Measurements from ENCODE around the gene ARPP21. TPM values are rescaled to one million over a fixed set of nuclear protein-coding genes. Genes with fewer than 3 reads are reported as not detected.

ARPP21 gene
- total RNA-seq, 4 donors from 2014 or later = 58.7 to 93.8 (median 67.5) TPM

- ATAC-seq (no peak), DNase-seq (no peak)
- no peak overlapping the region for H3K27ac ChIP-seq
- peaks cover 0 to 54% of the 10 kb centered on the region in 2 donors for H3K36me3 ChIP-seq
- in situ Hi-C loops (cut with MboI; ENCODE audit: low sequenced_read_pairs in 4 of 4) (no loop called here), intact Hi-C loops (cut with DNase I; ENCODE audit: low total_unique reads) (no loop called here)
- TF ChIP-seq POLR2A (IDR thresholded peaks at IDR 0.05) (no peak), CTCF (IDR thresholded peaks at IDR 0.05 in 4 of 5, conservative IDR thresholded peaks at IDR 0.05 in 1 of 5) (no peak)
- H3K9me3 ChIP-seq = no peaks in the 10 kb centered on the region
- no peaks in the 10 kb centered on the region for H3K27me3 ChIP-seq
- no peak overlapping the region for H3K4me3 ChIP-seq
- H3K4me1 ChIP-seq = no peaks in the 10 kb centered on the region
Measured at GRCh38 chr3:35745351-35745750, 106.0 kb downstream of the ARPP21 start.

GRCh38 chr3:35745802-35746484, 106.6 kb downstream of the ARPP21 start:
- Histone ChIP-seq H3K27ac (no peak overlapping the region), H3K27me3 (no peaks in the 10 kb centered on the region), H3K4me3 (no peak overlapping the region), H3K9me3 (no peaks in the 10 kb centered on the region), H3K4me1 (no peaks in the 10 kb centered on the region), H3K36me3 (peaks cover 0 to 48% of the 10 kb centered on the region in 2 donors)
- intact Hi-C loops (cut with DNase I; ENCODE audit: low total_unique reads) (no loop called here), in situ Hi-C loops (cut with MboI; ENCODE audit: low sequenced_read_pairs in 4 of 4) (no loop called here)
- ATAC-seq (no peak), DNase-seq (no peak)
- TF ChIP-seq POLR2A (IDR thresholded peaks at IDR 0.05) (no peak), CTCF (IDR thresholded peaks at IDR 0.05 in 4 of 5, conservative IDR thresholded peaks at IDR 0.05 in 1 of 5) (no peak)

- no peaks in the 10 kb centered on the region for H3K9me3 ChIP-seq
- H3K36me3 ChIP-seq = peaks cover 0 to 42% of the 10 kb centered on the region in 2 donors
- no peak overlapping the region for H3K4me3 ChIP-seq
- DNase-seq = no peak
- intact Hi-C loops (cut with DNase I; ENCODE audit: low total_unique reads) (no loop called here), in situ Hi-C loops (cut with MboI; ENCODE audit: low sequenced_read_pairs in 4 of 4) (no loop called here)
- no peak for ATAC-seq
- no peaks in the 10 kb centered on the region for H3K4me1 ChIP-seq
- H3K27me3 ChIP-seq = no peaks in the 10 kb centered on the region
- H3K27ac ChIP-seq = no peak overlapping the region
- TF ChIP-seq CTCF (IDR thresholded peaks at IDR 0.05 in 4 of 5, conservative IDR thresholded peaks at IDR 0.05 in 1 of 5) = no peak
- no peak for TF ChIP-seq POLR2A (IDR thresholded peaks at IDR 0.05)
Measured at GRCh38 chr3:35746492-35746891, 107.2 kb downstream of the ARPP21 start.

- in situ Hi-C loops (cut with MboI; ENCODE audit: low sequenced_read_pairs in 4 of 4) (no loop called here), intact Hi-C loops (cut with DNase I; ENCODE audit: low total_unique reads) (no loop called here)
- Histone ChIP-seq H3K9me3 (no peaks in the 10 kb centered on the region), H3K27me3 (no peaks in the 10 kb centered on the region), H3K27ac (no peak overlapping the region), H3K36me3 (peaks cover 0 to 28% of the 10 kb centered on the region in 2 donors), H3K4me1 (no peaks in the 10 kb centered on the region), H3K4me3 (no peak overlapping the region)
- no peak for ATAC-seq
- TF ChIP-seq POLR2A (IDR thresholded peaks at IDR 0.05) (no peak), CTCF (IDR thresholded peaks at IDR 0.05 in 4 of 5, conservative IDR thresholded peaks at IDR 0.05 in 1 of 5) (no peak)
- DNase-seq = no peak
Measured at GRCh38 chr3:35748144-35748543, 108.8 kb downstream of the ARPP21 start.

- ATAC-seq (no peak), DNase-seq (no peak)
- no peaks in the 10 kb centered on the region for H3K9me3 ChIP-seq
- H3K4me1 ChIP-seq = no peaks in the 10 kb centered on the region
- no peaks in the 10 kb centered on the region for H3K27me3 ChIP-seq
- TF ChIP-seq POLR2A (IDR thresholded peaks at IDR 0.05) = no peak
- TF ChIP-seq CTCF (IDR thresholded peaks at IDR 0.05 in 4 of 5, conservative IDR thresholded peaks at IDR 0.05 in 1 of 5) = no peak
- peaks cover 0 to 1% of the 10 kb centered on the region in 2 donors for H3K36me3 ChIP-seq
- no peak overlapping the region for H3K27ac ChIP-seq
- in situ Hi-C loops (cut with MboI; ENCODE audit: low sequenced_read_pairs in 4 of 4) (no loop called here), intact Hi-C loops (cut with DNase I; ENCODE audit: low total_unique reads) (no loop called here)
- H3K4me3 ChIP-seq = no peak overlapping the region
Measured at GRCh38 chr3:35751207-35751606, 111.9 kb downstream of the ARPP21 start.

All from gastrocnemius medialis (tissue), 4 donors.